ENCODE data around the gene PLCXD1. TPM values are rescaled to one million over a fixed set of nuclear protein-coding genes. Genes with fewer than 3 reads are reported as not detected.

PLCXD1 gene
- total and polyA plus RNA-seq, 9 of the 15 experiments (the other 6 are each of a cell fraction or from before 2014, with no cell fraction given) = 6.0 to 60.2 (median 39.5) TPM

GRCh38 chrX:333611-334311 lies 52.6 kb downstream of the PLCXD1 start (continued):
- no peak for TF ChIP-seq ETS1 (conservative IDR thresholded peaks at IDR 0.05; ENCODE audit: control insufficient read depth, low read depth, low read length)
- no peak for TF ChIP-seq HMGN3 (IDR thresholded peaks at IDR 0.05; ENCODE audit: borderline replicate concordance, extremely low read depth, insufficient read length, low read depth, low read length)
- no peak for TF ChIP-seq NFIC (IDR thresholded peaks at IDR 0.05)
- no peak for TF ChIP-seq ZBTB49 (CRISPR knock-in tag; IDR thresholded peaks at IDR 0.05; ENCODE audit: borderline replicate concordance)
- no peak for TF ChIP-seq WHSC1 (IDR thresholded peaks at IDR 0.05; ENCODE audit: low read length)
- TF ChIP-seq KLF13 (tag; IDR thresholded peaks at IDR 0.05; ENCODE audit: borderline replicate concordance, low read depth) = no peak
- no peak for TF ChIP-seq CREB3 (tag; conservative IDR thresholded peaks at IDR 0.05; ENCODE audit: low read depth)
- no peak for TF ChIP-seq ZNF175 (CRISPR knock-in tag; IDR thresholded peaks at IDR 0.05; ENCODE audit: low read depth)
